A673 (cell line): ENCODE data around the gene FMN2. TPM values are rescaled to one million over a fixed set of nuclear protein-coding genes. Genes with fewer than 3 reads are reported as not detected.

ENCODE experiments used
- BruUV-seq: library from RNA; stranded (reverse); fragments of 400-500 nt; replicated peaks from 2 replicates; lab custom pipeline; 2021; lab: Mats Ljungman, UMichigan
- CTCF ChIA-PET: fragments of 300-600 bp; sonication (Branson Sonifier 250); formaldehyde crosslinking; loops from one replicate; lab custom pipeline; 2022; ENCODE audit warnings: antibody characterized with exemption; lab: Charles Lee
- POLR2A ChIA-PET: fragments of 300-600 bp; sonication (Branson Sonifier 250); formaldehyde crosslinking; loops from one replicate; lab custom pipeline; 2022; ENCODE audit warnings: antibody characterized with exemption; ENCODE audit not compliant: low non-redundant PET; lab: Charles Lee
- DNase-seq: peaks from one replicate; pipeline ENCODE4 v3.0.0-alpha.2; 2015; ENCODE audit warnings: low spot score
- H3K27ac ChIP-seq: fragments of 200-600 bp; sonication (generic); 2 replicates; pipeline ENCODE4 v1.5.1; 2016; ENCODE audit warnings: mixed run types, low read depth, mild to moderate bottlenecking, mixed read lengths, antibody characterized with exemption, low read length; ENCODE audit not compliant: poor library complexity, severe bottlenecking
- H3K27me3 ChIP-seq: fragments of 200-600 bp; sonication (generic); replicated peaks from 2 replicates; pipeline ENCODE4 v1.6.1; 2017; ENCODE audit warnings: mixed run types, low read depth, mild to moderate bottlenecking, mixed read lengths, antibody characterized with exemption, low read length; ENCODE audit not compliant: insufficient read depth, poor library complexity
- H3K36me3 ChIP-seq: fragments of 200-600 bp; sonication (generic); 2 replicates; pipeline ENCODE4 v1.6.1; 2016; ENCODE audit warnings: mixed run types, mild to moderate bottlenecking, mixed read lengths, antibody characterized with exemption, low read length; ENCODE audit not compliant: insufficient read depth, poor library complexity, severe bottlenecking
- H3K4me1 ChIP-seq: fragments of 200-600 bp; sonication (generic); 2 replicates; pipeline ENCODE4 v1.6.1; 2017; ENCODE audit warnings: mixed run types, mild to moderate bottlenecking, mixed read lengths, antibody characterized with exemption, low read length; ENCODE audit not compliant: insufficient read depth, poor library complexity, severe bottlenecking
- H3K4me3 ChIP-seq: fragments of 200-600 bp; sonication (generic); 2 replicates; pipeline ENCODE4 v1.5.1; 2016; ENCODE audit warnings: low read depth, mixed run types, mild to moderate bottlenecking, mixed read lengths, low read length; ENCODE audit not compliant: poor library complexity, severe bottlenecking
- H3K9me3 ChIP-seq: fragments of 200-600 bp; sonication (generic); 2 replicates; pipeline ENCODE4 v1.6.1; 2016; ENCODE audit warnings: mixed run types, low read depth, mild to moderate bottlenecking, mixed read lengths, antibody characterized with exemption, low read length; ENCODE audit not compliant: poor library complexity, severe bottlenecking
- EZH2 ChIP-seq: fragments of 200-600 bp; sonication (generic); IDR thresholded peaks from 2 replicates; pipeline ENCODE4 v1.6.1; 2017; ENCODE audit warnings: borderline replicate concordance, low read depth, mild to moderate bottlenecking, mixed read lengths, antibody characterized with exemption, low read length; ENCODE audit not compliant: poor library complexity, severe bottlenecking
- intact Hi-C: fragments of 100-400 bp; cut with micrococcal nuclease; formaldehyde crosslinking; loops from one replicate; pipeline ENCODE4 v1.10.0; 2022; ENCODE audit not compliant: unreplicated experiment
- total RNA-seq: library from RNA; stranded (reverse); gene quantifications from 2 replicates; pipeline ENCODE4 v1.2.3, GENCODE V29; 2021
- TF ChIP-seq, protein P1 (sequence below): fragments of 300-800, 200-600 bp; sonication (generic); conservative IDR thresholded peaks from 2 replicates; pipeline ENCODE4 v1.5.1; 2017; ENCODE audit warnings: low read depth, mild to moderate bottlenecking, antibody characterized with exemption, low read length, moderate library complexity, mixed read lengths

FMN2 gene
- total RNA-seq, 1 experiment from 2014 or later: not detected

DNA sequence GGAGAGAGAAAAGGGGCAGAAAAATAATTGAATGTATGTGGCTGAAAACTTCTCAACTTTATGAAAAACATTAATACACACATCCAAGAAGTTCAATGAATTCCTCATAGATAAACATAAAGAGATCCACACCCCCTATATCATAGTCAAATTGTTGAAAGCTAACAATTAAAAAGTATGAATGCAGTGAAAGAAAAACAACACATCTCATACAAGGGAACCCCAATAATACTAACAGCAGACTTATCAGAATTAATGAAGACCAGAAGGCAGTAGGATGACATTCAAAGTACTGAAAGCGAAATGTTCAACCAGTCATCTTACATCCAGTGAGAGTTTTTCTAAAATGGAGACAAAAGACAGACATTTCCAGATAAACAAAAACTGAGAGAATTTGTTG, 134.4 kb downstream of the FMN2 start:
- Histone ChIP-seq H3K4me3 (no peak overlapping the region), H3K4me1 (no peaks in the 10 kb centered on the region), H3K27ac (no peak overlapping the region), H3K36me3 (no peaks in the 10 kb centered on the region), H3K9me3 (no peaks in the 10 kb centered on the region), H3K27me3 (no peaks in the 10 kb centered on the region)
- intact Hi-C loops: no loop called here
- CTCF ChIA-PET: no interaction called here
- no peak for TF ChIP-seq EZH2
- TF ChIP-seq, protein P1, sequence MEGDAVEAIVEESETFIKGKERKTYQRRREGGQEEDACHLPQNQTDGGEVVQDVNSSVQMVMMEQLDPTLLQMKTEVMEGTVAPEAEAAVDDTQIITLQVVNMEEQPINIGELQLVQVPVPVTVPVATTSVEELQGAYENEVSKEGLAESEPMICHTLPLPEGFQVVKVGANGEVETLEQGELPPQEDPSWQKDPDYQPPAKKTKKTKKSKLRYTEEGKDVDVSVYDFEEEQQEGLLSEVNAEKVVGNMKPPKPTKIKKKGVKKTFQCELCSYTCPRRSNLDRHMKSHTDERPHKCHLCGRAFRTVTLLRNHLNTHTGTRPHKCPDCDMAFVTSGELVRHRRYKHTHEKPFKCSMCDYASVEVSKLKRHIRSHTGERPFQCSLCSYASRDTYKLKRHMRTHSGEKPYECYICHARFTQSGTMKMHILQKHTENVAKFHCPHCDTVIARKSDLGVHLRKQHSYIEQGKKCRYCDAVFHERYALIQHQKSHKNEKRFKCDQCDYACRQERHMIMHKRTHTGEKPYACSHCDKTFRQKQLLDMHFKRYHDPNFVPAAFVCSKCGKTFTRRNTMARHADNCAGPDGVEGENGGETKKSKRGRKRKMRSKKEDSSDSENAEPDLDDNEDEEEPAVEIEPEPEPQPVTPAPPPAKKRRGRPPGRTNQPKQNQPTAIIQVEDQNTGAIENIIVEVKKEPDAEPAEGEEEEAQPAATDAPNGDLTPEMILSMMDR: no peak
- POLR2A ChIA-PET: no interaction called here
- BruUV-seq: no TSS peak
- no peak for DNase-seq

DNA sequence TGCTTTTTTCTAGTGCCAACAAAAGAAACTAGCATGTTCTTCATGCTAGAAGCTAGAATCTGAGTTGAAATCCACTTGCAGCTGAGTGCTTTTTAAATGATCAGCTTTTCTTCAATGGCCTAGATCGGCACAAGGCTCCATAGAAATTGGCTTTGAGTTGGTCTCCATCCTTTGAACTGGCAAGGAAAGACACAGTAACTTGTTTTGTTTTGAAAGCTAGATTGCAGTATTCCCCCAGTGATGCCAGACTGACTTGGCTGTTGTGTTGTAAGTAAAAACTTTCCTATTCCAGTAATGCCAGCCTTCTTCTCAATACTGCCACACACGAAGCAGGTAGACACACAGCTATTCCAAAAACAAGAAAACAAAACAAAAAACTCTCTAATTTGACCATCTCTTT, 139.1 kb downstream of the FMN2 start:
- H3K4me3 ChIP-seq: no peak overlapping the region
- no peak overlapping the region for H3K27ac ChIP-seq
- BruUV-seq: no TSS peak
- no peak for DNase-seq
- H3K27me3 ChIP-seq: no peaks in the 10 kb centered on the region
- H3K36me3 ChIP-seq: no peaks in the 10 kb centered on the region
- H3K9me3 ChIP-seq: no peaks in the 10 kb centered on the region
- ChIA-PET CTCF (no interaction called here), POLR2A (no interaction called here)
- intact Hi-C loops: no loop called here
- H3K4me1 ChIP-seq: no peaks in the 10 kb centered on the region
- TF ChIP-seq, protein P1: no peak
- TF ChIP-seq EZH2: no peak

DNA sequence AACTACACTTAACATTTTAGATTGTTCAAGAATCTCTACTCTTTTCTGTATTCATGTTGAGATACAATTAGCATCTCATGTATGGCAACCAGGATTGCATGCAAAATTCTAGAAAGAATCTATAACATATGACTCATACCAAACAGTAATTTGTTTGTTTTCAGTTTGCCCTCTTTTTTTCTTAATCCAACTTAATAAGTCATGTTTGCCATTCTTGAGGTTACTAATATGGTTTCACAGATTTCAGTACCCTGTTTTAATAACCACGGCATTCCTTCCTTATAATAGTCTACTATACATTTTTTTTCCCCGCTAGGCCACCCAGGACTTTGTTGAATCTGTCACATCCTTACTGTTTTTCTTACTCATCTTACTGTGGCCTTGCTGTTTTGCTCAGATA, 140.8 kb downstream of the FMN2 start:
- no peak for DNase-seq
- TF ChIP-seq, protein P1: no peak
- TF ChIP-seq EZH2: no peak
- CTCF ChIA-PET: no interaction called here
- no peaks in the 10 kb centered on the region for H3K27me3 ChIP-seq
- H3K36me3 ChIP-seq: no peaks in the 10 kb centered on the region
- BruUV-seq: no TSS peak
- H3K9me3 ChIP-seq: no peaks in the 10 kb centered on the region
- POLR2A ChIA-PET: no interaction called here
- no peaks in the 10 kb centered on the region for H3K4me1 ChIP-seq
- no peak overlapping the region for H3K27ac ChIP-seq
- intact Hi-C loops: no loop called here
- no peak overlapping the region for H3K4me3 ChIP-seq
